CD8-positive, alpha-beta memory T cell (primary cell): Measurements from ENCODE around the gene CIITA. TPM values are rescaled to one million over a fixed set of nuclear protein-coding genes. Genes with fewer than 3 reads are reported as not detected.
A peak's percentile ranks its signal among the peaks of the same experiment; 100 is the strongest.
"Not testable (repeated sequence)": the region's sequence is repeated elsewhere in the genome, so short reads cannot be mapped to it uniquely, and the experiment has no call there.

Source experiments
- CTCF ChIA-PET: fragments of 350-600 bp; sonication (Branson Sonifier 250); formaldehyde crosslinking; loops from one replicate; lab custom pipeline; 2021; ENCODE audit warnings: antibody characterized with exemption; lab: Charles Lee
- POLR2A ChIA-PET: fragments of 350-600 bp; sonication (Branson Sonifier 250); formaldehyde crosslinking; loops from one replicate; lab custom pipeline; 2021; ENCODE audit warnings: antibody characterized with exemption; lab: Charles Lee
- DNase-seq, 5 donors: peaks; one replicate each; pipeline versions ENCODE4 v3.0.0 to v3.0.0-alpha.2; 2020 to 2022; ENCODE audit warnings: mixed read lengths in 1 of 5
- H3K27ac ChIP-seq: one replicate; pipeline ENCODE4 v1.7.0; 2013; ENCODE audit warnings: low read depth, mild to moderate bottlenecking, low read length, moderate library complexity
- H3K27me3 ChIP-seq: 2 replicates; pipeline ENCODE4 v1.7.0; 2013; ENCODE audit warnings: low read length, mild to moderate bottlenecking; ENCODE audit not compliant: insufficient read depth, poor library complexity, severe bottlenecking
- H3K36me3 ChIP-seq: 2 replicates; pipeline ENCODE4 v1.7.0; 2013; ENCODE audit warnings: mild to moderate bottlenecking, low read length, moderate library complexity; ENCODE audit not compliant: insufficient read depth
- H3K4me1 ChIP-seq: 2 replicates; pipeline ENCODE4 v1.7.0; 2013; ENCODE audit warnings: mild to moderate bottlenecking, low read length, moderate library complexity; ENCODE audit not compliant: insufficient read depth
- H3K4me3 ChIP-seq: 2 replicates; pipeline ENCODE4 v1.7.0; 2013; ENCODE audit warnings: mild to moderate bottlenecking, low read length
- H3K9me3 ChIP-seq: 2 replicates; pipeline ENCODE4 v1.7.0; 2013; ENCODE audit warnings: mild to moderate bottlenecking, low read length
- H3K27ac Mint-ChIP-seq, 8 donors: one replicate each; pipeline ENCODE4 v1.8.0; 2020 to 2021; ENCODE audit warnings: mixed read lengths in 8 of 8, mild to moderate bottlenecking in 6 of 8, inconsistent platforms in 3 of 8, moderate library complexity in 3 of 8
- H3K27me3 Mint-ChIP-seq, 2 donors: one replicate each; pipeline ENCODE4 v1.8.0; 2020 to 2021; ENCODE audit warnings: mixed read lengths in 2 of 2, mild to moderate bottlenecking in 1 of 2, moderate library complexity in 1 of 2
- H3K36me3 Mint-ChIP-seq, 3 donors: one replicate each; pipeline ENCODE4 v1.8.0; 2020 to 2021; ENCODE audit warnings: mixed read lengths in 3 of 3, inconsistent platforms in 1 of 3, mild to moderate bottlenecking in 1 of 3
- H3K4me1 Mint-ChIP-seq, 3 donors: one replicate each; pipeline ENCODE4 v1.8.0; 2020 to 2021; ENCODE audit warnings: mixed read lengths in 3 of 3, inconsistent platforms in 1 of 3, mild to moderate bottlenecking in 1 of 3
- H3K4me3 Mint-ChIP-seq, 7 donors: one replicate each; pipeline ENCODE4 v1.8.0; 2020 to 2021; ENCODE audit warnings: mixed read lengths in 7 of 7, mild to moderate bottlenecking in 6 of 7, moderate library complexity in 4 of 7, inconsistent platforms in 2 of 7
- H3K9me3 Mint-ChIP-seq, 5 donors: one replicate each; pipeline ENCODE4 v1.8.0; 2020 to 2022; ENCODE audit warnings: mixed read lengths in 5 of 5, mild to moderate bottlenecking in 3 of 5, moderate library complexity in 2 of 5, inconsistent platforms in 1 of 5
- polyA plus RNA-seq: library from polyadenylated mRNA; unstranded; fragments of 300-500 nt; fragmentation: Illumina TruSeq; gene quantifications from one replicate; pipeline ENCODE4 v1.2.3, GENCODE V29; 2021
- total RNA-seq, 2 experiments: library from RNA; stranded (reverse); gene quantifications; one replicate each; pipeline ENCODE4 v1.2.3, GENCODE V29; 2021

CIITA gene
- total and polyA plus RNA-seq, 3 experiments from 2014 or later: 2.8 to 11.9 (median 11.9) TPM

DNA sequence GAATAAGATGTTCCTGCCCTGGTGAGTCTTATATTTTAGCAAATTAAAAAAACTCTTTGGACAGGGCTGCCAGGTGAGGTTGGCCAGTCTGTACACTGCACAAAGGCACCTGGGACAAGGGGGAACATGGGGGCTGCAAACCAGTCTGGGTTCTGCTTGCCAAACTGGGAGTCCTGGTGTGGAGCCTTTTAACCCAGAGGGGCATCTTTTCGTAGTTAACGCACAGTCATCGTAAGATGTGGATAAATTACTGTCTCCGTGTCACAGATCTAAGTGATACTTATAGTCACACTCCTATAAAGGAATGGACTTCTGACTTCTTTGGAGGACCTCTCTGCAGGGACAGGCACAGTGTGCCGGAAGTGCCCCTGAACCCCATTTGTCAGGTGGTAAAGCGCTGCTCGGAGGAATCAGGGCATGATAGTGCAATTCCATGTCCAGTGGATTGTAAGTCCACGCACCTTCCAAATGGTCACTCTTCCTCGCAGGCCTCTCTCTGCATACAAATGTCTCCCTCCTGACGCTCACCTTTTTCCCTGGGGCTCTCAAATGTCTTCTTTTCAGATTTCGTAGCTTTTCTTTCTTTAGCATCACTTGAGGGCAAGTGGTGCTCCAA, 50.6 kb downstream of the CIITA start:
- peaks cover 9 to 82% (median 17%) of the 10 kb centered on the region in 3 donors for H3K36me3 Mint-ChIP-seq
- peaks cover 18% of the 10 kb centered on the region for H3K36me3 ChIP-seq
- H3K9me3 Mint-ChIP-seq: no peaks in the 10 kb centered on the region
- CTCF ChIA-PET: interaction anchor here (1.0 to 1.1 kb wide), 2 partner anchors 9 to 329 kb away, joined by 3 read pairs; partner anchors contain the start of gene SOCS1
- H3K27ac ChIP-seq: no peak overlapping the region
- no peak overlapping the region for H3K4me3 ChIP-seq
- POLR2A ChIA-PET: no interaction called here
- H3K4me3 Mint-ChIP-seq: no peak overlapping the region
- peaks cover 0 to 21% (median 10%) of the 10 kb centered on the region in 3 donors for H3K4me1 Mint-ChIP-seq
- H3K4me1 ChIP-seq: no peaks in the 10 kb centered on the region
- DNase-seq: no peak
- peak overlapping the region in 1 of 8 donors; percentile 50 for H3K27ac Mint-ChIP-seq
- H3K9me3 ChIP-seq: no peaks in the 10 kb centered on the region
- no peaks in the 10 kb centered on the region for H3K27me3 Mint-ChIP-seq
- no peaks in the 10 kb centered on the region for H3K27me3 ChIP-seq

DNA sequence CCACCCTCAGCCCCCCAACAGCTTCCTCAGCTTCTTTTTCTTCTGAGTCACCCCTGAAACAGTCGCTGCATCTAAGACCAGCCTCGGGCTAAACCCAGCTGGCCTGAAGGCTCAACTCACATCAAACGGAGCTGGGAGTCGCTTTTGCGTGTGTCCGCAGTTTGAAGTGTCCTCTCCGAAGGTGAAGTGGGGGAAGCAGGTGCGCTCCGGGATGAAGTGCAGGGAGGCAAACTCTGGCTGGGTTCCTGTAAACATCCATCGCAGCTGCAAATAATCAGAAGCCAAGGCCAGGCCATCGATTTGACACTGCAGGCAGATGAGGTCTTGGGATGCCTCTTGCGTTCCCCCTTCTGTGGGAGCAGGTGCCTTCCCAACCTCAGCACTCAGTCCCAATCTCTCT, 52.1 kb downstream of the CIITA start:
- CTCF ChIA-PET, H3K27ac Mint-ChIP-seq, H3K9me3 Mint-ChIP-seq, H3K4me3 ChIP-seq, H3K9me3 ChIP-seq, H3K4me3 Mint-ChIP-seq, H3K4me1 ChIP-seq, POLR2A ChIA-PET, DNase-seq, H3K27me3 ChIP-seq, H3K27me3 Mint-ChIP-seq, H3K27ac ChIP-seq: not testable (repeated sequence)
- H3K36me3 ChIP-seq: peaks cover 18% of the 10 kb centered on the region
- peaks cover 14 to 34% (median 21%) of the 10 kb centered on the region in 3 donors for H3K4me1 Mint-ChIP-seq
- peaks cover 9 to 85% (median 14%) of the 10 kb centered on the region in 3 donors for H3K36me3 Mint-ChIP-seq

DNA sequence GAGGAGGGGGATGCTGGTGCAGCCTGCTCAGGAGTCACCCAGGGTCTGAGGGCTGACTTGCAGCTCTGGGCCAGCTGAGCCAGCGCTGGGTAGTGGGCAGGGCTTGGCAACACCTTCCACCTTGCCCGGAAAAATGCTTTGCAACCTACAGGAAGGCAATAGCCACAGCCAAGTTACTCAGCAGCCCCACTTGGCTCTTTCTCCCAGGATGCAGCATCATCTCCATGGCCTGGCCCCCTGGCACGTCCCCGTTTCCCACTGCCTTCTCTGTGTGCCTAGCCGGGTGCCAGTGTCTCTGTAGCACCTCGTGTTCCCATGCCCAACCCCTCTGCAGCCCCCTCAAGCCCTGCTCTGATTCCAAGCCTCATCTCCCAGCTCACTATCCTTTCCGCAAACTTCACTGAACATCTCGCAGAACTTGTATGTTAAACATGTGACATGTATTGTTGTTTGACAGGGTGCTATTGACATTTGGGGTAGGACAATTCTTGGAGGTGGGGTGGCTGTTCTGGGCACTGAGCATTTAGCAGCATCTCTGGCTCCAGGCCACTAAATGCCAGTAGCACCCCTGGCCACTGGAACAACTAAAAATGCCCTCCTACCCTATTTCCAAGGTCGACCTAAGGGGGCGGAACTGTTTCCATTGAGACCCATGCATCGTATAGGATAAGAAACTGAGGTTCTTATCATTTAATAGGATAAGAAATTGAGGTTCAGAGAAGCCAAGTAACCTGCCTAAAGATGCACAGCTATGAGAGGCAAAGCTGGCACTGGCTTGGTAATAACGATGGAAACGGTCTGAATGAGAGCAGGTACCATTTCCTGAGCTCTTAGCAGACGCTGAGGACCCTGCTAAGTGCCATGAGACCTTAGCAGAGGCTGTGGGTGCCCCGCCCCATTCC, 53.1 kb downstream of the CIITA start:
- peaks cover 9 to 81% (median 14%) of the 10 kb centered on the region in 3 donors for H3K36me3 Mint-ChIP-seq
- POLR2A ChIA-PET: no interaction called here

DNA sequence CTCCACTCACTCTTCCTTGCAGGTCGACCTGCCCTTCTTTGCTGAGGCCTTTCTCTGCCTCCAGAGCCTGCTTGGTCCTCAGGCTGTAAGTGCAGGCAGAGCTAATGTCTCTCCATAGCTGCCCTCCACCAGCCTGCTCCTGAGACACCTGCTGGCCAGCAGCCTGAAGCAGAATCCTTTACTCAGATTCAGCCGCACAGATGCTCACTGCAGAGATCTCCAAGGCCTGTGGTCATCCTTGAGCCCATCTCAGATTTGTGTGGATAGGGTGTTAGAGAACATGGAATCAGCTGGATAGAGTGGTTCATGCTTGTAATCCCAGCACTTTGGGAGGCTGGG, 53.7 kb downstream of the CIITA start:
- Mint-ChIP-seq H3K27ac (peak overlapping the region in 1 of 8 donors; percentile 47), H3K4me1 (peaks cover 30 to 51% (median 30%) of the 10 kb centered on the region in 3 donors), H3K27me3 (no peaks in the 10 kb centered on the region), H3K4me3 (no peak overlapping the region), H3K9me3 (no peaks in the 10 kb centered on the region), H3K36me3 (peaks cover 9 to 80% (median 11%) of the 10 kb centered on the region in 3 donors)
- Histone ChIP-seq H3K27ac (no peak overlapping the region), H3K9me3 (no peaks in the 10 kb centered on the region), H3K4me1 (peaks cover 10% of the 10 kb centered on the region), H3K4me3 (no peak overlapping the region), H3K27me3 (no peaks in the 10 kb centered on the region), H3K36me3 (peaks cover 18% of the 10 kb centered on the region)
- CTCF ChIA-PET: interaction anchor here (1.5 kb wide), 1 partner anchor 416 kb away, joined by 4 read pairs; no protein-coding TSS in a partner anchor
- no peak for DNase-seq
- POLR2A ChIA-PET: no interaction called here

More for the DNA sequence above, 53.1 kb downstream of the CIITA start:
- H3K4me1 Mint-ChIP-seq: peaks cover 24 to 44% (median 26%) of the 10 kb centered on the region in 3 donors
- peaks cover 7% of the 10 kb centered on the region for H3K4me1 ChIP-seq
- peaks cover 18% of the 10 kb centered on the region for H3K36me3 ChIP-seq
- H3K4me3 Mint-ChIP-seq: no peak overlapping the region
- no peaks in the 10 kb centered on the region for H3K9me3 Mint-ChIP-seq
- H3K27me3 ChIP-seq: no peaks in the 10 kb centered on the region
- no peaks in the 10 kb centered on the region for H3K27me3 Mint-ChIP-seq
- CTCF ChIA-PET: no interaction called here
- H3K27ac ChIP-seq: no peak overlapping the region
- no peaks in the 10 kb centered on the region for H3K9me3 ChIP-seq
- peak overlapping the region in 3 of 8 donors; percentile 47 to 70 (median 47) for H3K27ac Mint-ChIP-seq
- no peak overlapping the region for H3K4me3 ChIP-seq
- DNase-seq: no peak

DNA sequence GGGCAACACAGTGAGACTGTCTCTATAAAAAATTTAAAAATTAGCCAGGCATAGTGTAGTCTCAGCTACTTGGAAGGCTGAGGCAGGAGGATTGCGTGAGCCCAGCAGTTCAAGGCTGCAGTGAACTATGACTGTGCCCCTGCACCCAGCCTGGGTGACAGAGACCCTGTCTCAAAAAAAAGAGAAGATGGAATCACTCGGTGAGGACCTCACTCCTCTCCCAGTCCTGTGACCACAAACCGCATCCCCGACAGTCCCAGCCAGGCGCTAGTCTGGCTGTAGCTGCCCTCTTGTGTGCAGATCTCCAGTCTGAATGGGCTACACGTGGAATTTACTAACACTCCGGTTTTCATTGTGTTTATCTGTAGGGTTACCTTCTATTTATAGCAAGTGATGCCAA, 54.1 kb downstream of the CIITA start:
- H3K36me3 Mint-ChIP-seq: peaks cover 9 to 78% (median 11%) of the 10 kb centered on the region in 3 donors
- Histone ChIP-seq H3K27ac (no peak overlapping the region), H3K27me3 (no peaks in the 10 kb centered on the region), H3K4me1 (peaks cover 14% of the 10 kb centered on the region), H3K36me3 (peaks cover 18% of the 10 kb centered on the region), H3K4me3 (no peak overlapping the region), H3K9me3 (no peaks in the 10 kb centered on the region)
- H3K27me3 Mint-ChIP-seq: no peaks in the 10 kb centered on the region
- peak overlapping the region in 1 of 7 donors; percentile 19 for H3K4me3 Mint-ChIP-seq
- ChIA-PET POLR2A (no interaction called here), CTCF (interaction anchor here (1.5 kb wide), 1 partner anchor 416 kb away, joined by 4 read pairs; no protein-coding TSS in a partner anchor)
- peak overlapping the region in 1 of 8 donors; percentile 47 for H3K27ac Mint-ChIP-seq
- no peaks in the 10 kb centered on the region for H3K9me3 Mint-ChIP-seq
- no peak for DNase-seq
- peaks cover 34 to 55% (median 35%) of the 10 kb centered on the region in 3 donors for H3K4me1 Mint-ChIP-seq

DNA sequence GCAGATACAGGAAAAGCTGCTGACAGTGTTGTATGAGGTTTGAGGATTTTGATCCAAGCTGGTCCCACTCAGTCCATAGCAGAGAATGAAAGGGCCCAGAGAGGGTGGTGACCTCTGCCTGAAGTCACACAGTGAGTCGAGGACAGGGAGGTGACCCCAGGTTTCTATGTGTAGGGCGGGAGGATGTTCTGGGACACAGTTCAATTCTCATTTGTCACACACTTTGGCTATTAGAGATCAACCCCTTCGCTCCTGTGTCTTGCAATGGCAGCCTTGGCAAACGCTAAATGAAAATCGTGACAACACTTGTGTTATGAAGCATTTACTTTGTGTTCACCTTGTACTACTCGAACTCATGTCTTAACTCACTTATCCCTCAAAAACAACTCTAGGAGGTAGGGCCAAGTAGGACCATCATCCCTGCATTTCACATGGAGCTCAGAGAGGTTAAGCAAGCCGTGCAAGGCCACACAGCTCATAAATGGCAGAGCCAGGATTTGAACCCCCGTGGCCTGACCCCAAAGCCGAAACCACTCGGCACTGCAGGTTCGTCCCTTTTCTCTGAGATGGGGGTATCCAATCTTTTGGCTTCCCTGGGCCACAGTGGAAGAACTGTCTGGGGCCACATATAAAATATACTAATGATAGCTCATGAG, 55.1 kb downstream of the CIITA start:
- Histone ChIP-seq H3K27ac (no peak overlapping the region), H3K4me3 (no peak overlapping the region), H3K4me1 (peaks cover 21% of the 10 kb centered on the region), H3K27me3 (no peaks in the 10 kb centered on the region), H3K9me3 (no peaks in the 10 kb centered on the region), H3K36me3 (peaks cover 15% of the 10 kb centered on the region)
- peaks cover 44 to 64% (median 44%) of the 10 kb centered on the region in 3 donors for H3K4me1 Mint-ChIP-seq
- POLR2A ChIA-PET: interaction anchor here (0.7 to 1.4 kb wide), 2 partner anchors 8 to 1593 kb away, joined by 3 to 6 read pairs; no protein-coding TSS in a partner anchor
- no peaks in the 10 kb centered on the region for H3K9me3 Mint-ChIP-seq
- H3K4me3 Mint-ChIP-seq: no peak overlapping the region
- peaks cover 7 to 78% (median 11%) of the 10 kb centered on the region in 3 donors for H3K36me3 Mint-ChIP-seq
- DNase-seq: no peak
- no peak overlapping the region for H3K27ac Mint-ChIP-seq
- no peaks in the 10 kb centered on the region for H3K27me3 Mint-ChIP-seq
- CTCF ChIA-PET: interaction anchor here (0.8 to 1.5 kb wide), 2 partner anchors 8 to 417 kb away, joined by 3 to 4 read pairs; no protein-coding TSS in a partner anchor

DNA sequence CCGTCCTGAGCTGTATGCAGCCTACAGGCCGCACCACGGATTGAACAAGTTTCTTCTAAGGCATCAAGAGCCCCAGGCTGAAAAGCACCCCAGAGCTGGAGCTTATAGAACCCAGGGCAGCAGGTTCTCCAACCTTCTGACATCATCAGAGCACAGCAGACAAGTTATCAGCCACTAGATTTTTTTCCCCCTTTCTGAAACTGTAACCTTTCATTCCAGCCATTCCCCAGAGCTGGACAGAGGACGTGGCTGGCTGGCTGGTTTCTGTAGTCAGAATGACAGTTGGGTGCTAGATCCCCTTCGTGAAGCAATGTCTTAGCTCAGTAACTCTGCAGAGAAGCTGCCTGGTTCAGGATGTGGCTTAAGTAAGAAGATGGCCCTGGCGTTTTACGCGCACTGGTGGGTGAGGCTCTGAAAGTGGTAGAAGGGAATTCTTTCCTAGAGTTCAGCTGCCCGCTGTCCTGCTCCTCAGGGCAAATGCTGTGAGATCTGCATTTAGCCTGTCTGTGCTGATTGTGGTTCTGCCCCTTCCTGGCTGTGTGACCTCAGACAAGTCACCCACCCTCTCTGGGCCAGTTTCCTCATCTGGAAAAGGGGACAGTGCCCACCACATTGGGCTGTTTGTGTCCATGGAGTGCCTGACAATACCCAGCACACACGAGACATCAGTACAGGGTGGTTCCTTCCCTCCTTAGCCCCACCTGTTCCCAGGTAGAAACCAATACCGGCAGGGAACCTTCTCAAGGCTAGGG, 56.1 kb downstream of the CIITA start:
- Histone ChIP-seq H3K27me3 (no peaks in the 10 kb centered on the region), H3K9me3 (no peaks in the 10 kb centered on the region), H3K36me3 (peaks cover 5% of the 10 kb centered on the region), H3K27ac (no peak overlapping the region), H3K4me1 (peaks cover 31% of the 10 kb centered on the region), H3K4me3 (no peak overlapping the region)
- CTCF ChIA-PET: interaction anchor here (0.8 kb wide), 1 partner anchor 9 kb away, joined by 3 read pairs; no protein-coding TSS in a partner anchor
- H3K36me3 Mint-ChIP-seq: peaks cover 0 to 70% (median 3%) of the 10 kb centered on the region in 3 donors
- POLR2A ChIA-PET: interaction anchor here (0.6 kb wide), 2 partner anchors 16 to 430 kb away, joined by 3 to 4 read pairs; no protein-coding TSS in a partner anchor
- H3K9me3 Mint-ChIP-seq: no peaks in the 10 kb centered on the region
- DNase-seq: no peak
- peaks cover 53 to 75% (median 54%) of the 10 kb centered on the region in 3 donors for H3K4me1 Mint-ChIP-seq
- H3K27ac Mint-ChIP-seq: peak overlapping the region in 4 of 8 donors; percentile 12 to 50 (median 27)
- H3K4me3 Mint-ChIP-seq: no peak overlapping the region
- H3K27me3 Mint-ChIP-seq: no peaks in the 10 kb centered on the region
